ENCODE results near the gene CLEC4A.

GRCh38 chr12:8108808-8109398 is 14.5 kb upstream of the CLEC4A start:
- no peak for TF ChIP-seq GATA2 (IDR thresholded peaks at IDR 0.05; ENCODE audit: low read depth, low read length)
- no peak for TF ChIP-seq GATA3 (IDR thresholded peaks at IDR 0.05; ENCODE audit: low read depth, low read length)
